Pancreas (tissue), 10 donors: ENCODE results near the gene TMEM167B. TPM values are rescaled to one million over a fixed set of nuclear protein-coding genes. Genes with fewer than 3 reads are reported as not detected.

Experiments used
- ATAC-seq, 4 donors: fragments of 200-7000 bp; cut with Tn5 transposase; one replicate each; pipeline versions ENCODE4 v1.8.0 to v1.9.1; 2020; ENCODE audit warnings: mild to moderate bottlenecking in 4 of 4, moderate library complexity in 4 of 4
- DNase-seq, 6 donors: peaks; one replicate each; pipeline ENCODE4 v3.0.0-alpha.2; 2020
- FAIRE-seq: peaks from 2 replicates; lab custom pipeline; 2012; peaks lifted over from hg19 to GRCh38; lab: Jason Lieb, UNC
- H3K27ac ChIP-seq, 4 donors: fragments of 200-600 bp; sonication (generic); 1 replicate in 3 of 4; 2 replicates in 1 of 4; pipeline versions ENCODE4 v1.5.0 to v1.8.0; 2020
- H3K27me3 ChIP-seq, 4 donors: fragments of 200-600 bp; one replicate each; pipeline ENCODE4 v1.8.0; 2021
- H3K36me3 ChIP-seq, 3 donors: fragments of 200-600 bp; sonication (generic) in 1 of 3; one replicate each; pipeline versions ENCODE4 v1.5.0 to v1.8.0; 2020 to 2021
- H3K4me1 ChIP-seq, 3 donors: fragments of 200-600 bp; one replicate each; pipeline ENCODE4 v1.8.0; 2021
- H3K4me3 ChIP-seq, 4 donors: fragments of 200-600 bp; sonication (generic) in 2 of 4; one replicate each; pipeline versions ENCODE4 v1.5.0 to v1.8.0; 2020 to 2021
- H3K9me3 ChIP-seq, 4 donors: fragments of 200-600 bp; one replicate each; pipeline ENCODE4 v1.8.0; 2021
- CTCF ChIP-seq, 4 donors: fragments of 200-600 bp; sonication (generic) in 3 of 4; IDR thresholded peaks; one replicate each; pipeline versions ENCODE4 v1.5.0 to v1.8.0; 2021; ENCODE audit warnings: antibody characterized with exemption in 4 of 4
- WGBS, 2 donors: extraction: QIAGEN DNeasy Blood & Tissue Kit; methylation state at CpG; one replicate each; pipeline ENCODE4 v1.1.7; 2013; 5-methylcytosine and 5-hydroxymethylcytosine counted together
- intact Hi-C, 3 donors: fragments of 100-400 bp; cut with DNase I; formaldehyde crosslinking; loops; one replicate each; pipeline versions ENCODE4 v1.11.1 to v1.14.2; 2022
- polyA plus RNA-seq, 2 donors: library from polyadenylated mRNA; stranded (reverse); fragments of 200-250 nt; gene quantifications; one replicate each; pipeline ENCODE4 v1.2.3, GENCODE V29; 2013
- total RNA-seq, 6 donors: library from RNA; stranded (reverse); fragmentation: NEBNext Ultra II Directional in 4 of 6; extraction: Animal tissue kit (Norgen Biotek cat#: 25700) in 4 of 6; gene quantifications; one replicate each; pipeline versions ENCODE4 v1.2.1 to v1.2.4, GENCODE V29; 2021 to 2023
- donor health status: healthy with polysubstance abuse.
- donor health status: DM: no; HTN: no; CAD: no; lungs with moderate emphysema.
- donor health status: DM: no; HTN: no; CAD: no.
- donor health status: control.
- donor health status: control.
- donor health status: Bipolar disorder and iron deficiency.
- donor health status: DM: yes; HTN: yes; CAD: no.
- donor health status: DM: no; HTN: no; CAD: no.
- donor health status: DM: no; HTN: no; CAD: no.
- donor health status: DM: yes; HTN: yes; CAD: no.

Gene TMEM167B
- total and polyA plus RNA-seq, 8 donors, result 6.4 to 25.7 (median 18.0) TPM

GRCh38 chr1:109079240-109079622, 11.3 kb upstream of the TMEM167B start:
- ATAC-seq (no peak), DNase-seq (no peak), FAIRE-seq (no peak)
- Histone ChIP-seq H3K4me1 (peaks cover 0 to 7% (median 6%) of the 10 kb centered on the region in 3 donors), H3K27me3 (no peaks in the 10 kb centered on the region), H3K9me3 (no peaks in the 10 kb centered on the region), H3K4me3 (no peak overlapping the region), H3K36me3 (no peaks in the 10 kb centered on the region), H3K27ac (no peak overlapping the region)
- intact Hi-C loops, result no loop called here
- 90 to 93% methylated on average over 2 of the region's 2 CpGs for WGBS, 2 donors
- TF ChIP-seq CTCF (IDR thresholded peaks at IDR 0.05), result no peak

- H3K9me3 ChIP-seq, result no peaks in the 10 kb centered on the region
- no peak for TF ChIP-seq CTCF (IDR thresholded peaks at IDR 0.05)
- H3K36me3 ChIP-seq, result no peaks in the 10 kb centered on the region
- H3K4me3 ChIP-seq, result no peak overlapping the region
- H3K4me1 ChIP-seq, result no peaks in the 10 kb centered on the region
- H3K27me3 ChIP-seq, result no peaks in the 10 kb centered on the region
- WGBS, 2 donors, result 77 to 82% methylated on average over 5 of the region's 5 CpGs
- H3K27ac ChIP-seq, result peak overlapping the region in 1 of 4 donors; percentile 46
- FAIRE-seq (no peak), DNase-seq (no peak), ATAC-seq (no peak)
- intact Hi-C loops, result no loop called here
Observed at GRCh38 chr1:109080441-109081082, 10.0 kb upstream of the TMEM167B start.

GRCh38 chr1:109083501-109083900, 7.1 kb upstream of the TMEM167B start:
- DNase-seq (no peak), FAIRE-seq (no peak), ATAC-seq (no peak)
- Histone ChIP-seq H3K27me3 (no peaks in the 10 kb centered on the region), H3K4me3 (no peak overlapping the region), H3K36me3 (no peaks in the 10 kb centered on the region), H3K4me1 (no peaks in the 10 kb centered on the region), H3K9me3 (no peaks in the 10 kb centered on the region), H3K27ac (no peak overlapping the region)
- no peak for TF ChIP-seq CTCF (IDR thresholded peaks at IDR 0.05)
- intact Hi-C loops, result no loop called here
- WGBS, 2 donors, result 75 to 76% methylated on average over 3 of the region's 3 CpGs

DNA sequence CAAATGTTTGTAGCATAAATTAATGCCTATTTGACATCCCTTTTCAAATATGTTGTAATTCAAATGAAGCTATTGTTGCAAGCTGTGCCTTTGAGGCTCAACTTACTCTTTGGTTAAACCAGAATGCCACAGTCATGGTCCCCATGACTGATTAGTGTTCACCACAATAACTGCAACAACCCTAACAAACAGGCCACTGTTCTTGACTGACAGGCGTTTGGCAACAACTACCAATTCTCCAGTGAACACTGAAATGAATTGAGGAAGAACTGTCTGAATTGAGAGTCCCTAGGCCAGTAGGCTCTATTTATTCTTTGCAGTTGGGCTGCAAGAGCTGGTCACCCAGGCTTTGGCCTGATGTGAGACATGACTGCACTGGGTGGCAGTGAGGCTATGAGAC, 6.6 kb upstream of the TMEM167B start:
- WGBS, 2 donors, result 24 to 27% methylated on average over 1 of the region's 1 CpG
- FAIRE-seq (no peak), DNase-seq (no peak), ATAC-seq (peak in 2 of 4 donors; percentile 50 to 76)
- intact Hi-C loops, result no loop called here
- no peaks in the 10 kb centered on the region for H3K36me3 ChIP-seq
- no peaks in the 10 kb centered on the region for H3K4me1 ChIP-seq
- H3K4me3 ChIP-seq, result no peak overlapping the region
- no peak overlapping the region for H3K27ac ChIP-seq
- no peaks in the 10 kb centered on the region for H3K27me3 ChIP-seq
- H3K9me3 ChIP-seq, result no peaks in the 10 kb centered on the region
- TF ChIP-seq CTCF (IDR thresholded peaks at IDR 0.05), result no peak
